NCI-H446 (cell line): ENCODE data around the gene MAGEA6.
A peak's percentile ranks its signal among the peaks of the same experiment; 100 is the strongest.
"Not testable (repeated sequence)": the region's sequence is repeated elsewhere in the genome, so short reads cannot be mapped to it uniquely, and the experiment has no call there.

Source experiments
- DNase-seq, 2 experiments: peaks; one replicate each; lab custom pipeline; 2025; lab: John Stamatoyannopoulos, UW

The MAGEA6 gene

GRCh38 chrX:152769549-152770289 lies at the start of gene MAGEA6:
Gene MAGEA6 (minus strand): TSS chrX:152769689. CDS start chrX:152767650, 2,039 bp downstream.
- DNase-seq = not testable (repeated sequence)

GRCh38 chrX:152819266-152819665 lies 49.8 kb upstream of the MAGEA6 start:
- DNase-seq = no peak

GRCh38 chrX:152818356-152818755 lies 48.9 kb upstream of the MAGEA6 start:
- no peak for DNase-seq

GRCh38 chrX:152817078-152817764 lies 47.7 kb upstream of the MAGEA6 start:
- peak in 1 of 2 experiments; percentile 57 for DNase-seq

GRCh38 chrX:152814048-152814447 lies 44.6 kb upstream of the MAGEA6 start:
- DNase-seq = no peak

- DNase-seq = no peak
Measured at GRCh38 chrX:152813206-152813605, 43.7 kb upstream of the MAGEA6 start.

- no peak for DNase-seq
Measured at GRCh38 chrX:152810403-152810802, 40.9 kb upstream of the MAGEA6 start.

GRCh38 chrX:152806035-152806434 lies 36.5 kb upstream of the MAGEA6 start:
- DNase-seq = no peak

- no peak for DNase-seq
Measured at GRCh38 chrX:152798945-152799344, 29.5 kb upstream of the MAGEA6 start.

- not testable (repeated sequence) for DNase-seq
Measured at GRCh38 chrX:152787062-152787461, 17.6 kb upstream of the MAGEA6 start.

GRCh38 chrX:152766562-152766961 lies 2.9 kb downstream of the MAGEA6 start:
- not testable (repeated sequence) for DNase-seq

- DNase-seq = not testable (repeated sequence)
Measured at GRCh38 chrX:152761582-152761981, 7.9 kb downstream of the MAGEA6 start.

- not testable (repeated sequence) for DNase-seq
Measured at GRCh38 chrX:152759544-152759943, 9.9 kb downstream of the MAGEA6 start.

- not testable (repeated sequence) for DNase-seq
Measured at GRCh38 chrX:152758918-152759317, 10.6 kb downstream of the MAGEA6 start, which contains the start of gene CSAG3. Gene CSAG3 (plus strand): TSS chrX:152759218.

- DNase-seq = not testable (repeated sequence)
Measured at GRCh38 chrX:152754871-152755270, 14.6 kb downstream of the MAGEA6 start.

- DNase-seq = not testable (repeated sequence)
Measured at GRCh38 chrX:152753686-152754650, 15.5 kb downstream of the MAGEA6 start, which contains the start of gene MAGEA2. Gene MAGEA2 (minus strand): TSS chrX:152753842. CDS start chrX:152751363, 2,479 bp downstream.

- DNase-seq = no peak
Measured at GRCh38 chrX:152738560-152738959, 30.9 kb downstream of the MAGEA6 start.

- not testable (repeated sequence) for DNase-seq
Measured at GRCh38 chrX:152736528-152736927, 33.0 kb downstream of the MAGEA6 start.

- no peak for DNase-seq
Measured at GRCh38 chrX:152735860-152736511, 33.5 kb downstream of the MAGEA6 start.

GRCh38 chrX:152735101-152735500 lies 34.4 kb downstream of the MAGEA6 start:
- DNase-seq = no peak

- DNase-seq = not testable (repeated sequence)
Measured at GRCh38 chrX:152734143-152734858, 35.2 kb downstream of the MAGEA6 start.
